ENCODE results near the gene IPO5. TPM values are rescaled to one million over a fixed set of nuclear protein-coding genes. Genes with fewer than 3 reads are reported as not detected.
"Not testable (repeated sequence)": the region's sequence is repeated elsewhere in the genome, so short reads cannot be mapped to it uniquely, and the experiment has no call there.

Gene IPO5
- total RNA-seq, 4 donors from 2014 or later = 34.0 to 134 (median 78.6) TPM

GRCh38 chr13:98032168-98032567, 78.7 kb downstream of the IPO5 start:
- TF ChIP-seq POLR2A (IDR thresholded peaks at IDR 0.05) (no peak), CTCF (IDR thresholded peaks at IDR 0.05) (no peak)
- Histone ChIP-seq H3K27me3 (peaks cover 0 to 10% (median 0%) of the 10 kb centered on the region in 4 donors), H3K9me3 (no peaks in the 10 kb centered on the region), H3K36me3 (no peaks in the 10 kb centered on the region), H3K4me1 (no peaks in the 10 kb centered on the region), H3K4me3 (no peak overlapping the region), H3K27ac (no peak overlapping the region)
- WGBS, 2 donors = 65 to 76% methylated on average over 5 of the region's 5 CpGs
- no peak for DNase-seq
- intact Hi-C loops (cut with DNase I) = no loop called here

GRCh38 chr13:98033277-98034247, 80.1 kb downstream of the IPO5 start:
- no peaks in the 10 kb centered on the region for H3K4me1 ChIP-seq
- no peaks in the 10 kb centered on the region for H3K9me3 ChIP-seq
- H3K27ac ChIP-seq = no peak overlapping the region
- WGBS, 2 donors = 52 to 53% methylated on average over 19 of the region's 19 CpGs
- TF ChIP-seq CTCF (IDR thresholded peaks at IDR 0.05) = no peak
- no peak for TF ChIP-seq POLR2A (IDR thresholded peaks at IDR 0.05)
- no peak for DNase-seq
- peaks cover 0 to 10% (median 0%) of the 10 kb centered on the region in 4 donors for H3K27me3 ChIP-seq
- H3K36me3 ChIP-seq = no peaks in the 10 kb centered on the region
- no peak overlapping the region for H3K4me3 ChIP-seq
- intact Hi-C loops (cut with DNase I) = no loop called here

- Histone ChIP-seq H3K27me3 (peaks cover 0 to 14% (median 0%) of the 10 kb centered on the region in 4 donors), H3K27ac (no peak overlapping the region), H3K4me1 (no peaks in the 10 kb centered on the region), H3K4me3 (no peak overlapping the region), H3K36me3 (no peaks in the 10 kb centered on the region), H3K9me3 (no peaks in the 10 kb centered on the region)
- no peak for DNase-seq
- no peak for TF ChIP-seq CTCF (IDR thresholded peaks at IDR 0.05)
- TF ChIP-seq POLR2A (IDR thresholded peaks at IDR 0.05) = no peak
- WGBS, 2 donors = 51 to 73% methylated on average over 4 to 5 of the region's 5 CpGs
- intact Hi-C loops (cut with DNase I) = no loop called here
These were observed 81.9 kb downstream of the IPO5 start for GRCh38 chr13:98035373-98035772.

- H3K27ac ChIP-seq; H3K9me3 ChIP-seq; H3K4me3 ChIP-seq; intact Hi-C loops (cut with DNase I); DNase-seq; H3K36me3 ChIP-seq; H3K4me1 ChIP-seq: not testable (repeated sequence)
- peaks cover 0 to 14% (median 0%) of the 10 kb centered on the region in 4 donors for H3K27me3 ChIP-seq
- WGBS, 2 donors = 78 to 81% methylated on average over 4 to 11 of the region's 12 CpGs
These were observed 83.3 kb downstream of the IPO5 start for GRCh38 chr13:98036564-98037302.

GRCh38 chr13:98039261-98039660, 85.8 kb downstream of the IPO5 start:
- H3K27ac ChIP-seq = no peak overlapping the region

More at GRCh38 chr13:98039261-98039660, 85.8 kb downstream of the IPO5 start:
- Histone ChIP-seq H3K4me1 (no peaks in the 10 kb centered on the region), H3K9me3 (no peaks in the 10 kb centered on the region), H3K36me3 (no peaks in the 10 kb centered on the region), H3K27me3 (peaks cover 0 to 4% (median 0%) of the 10 kb centered on the region in 4 donors), H3K4me3 (no peak overlapping the region)
- no peak for TF ChIP-seq POLR2A (IDR thresholded peaks at IDR 0.05)
- TF ChIP-seq CTCF (IDR thresholded peaks at IDR 0.05) = no peak
- DNase-seq = no peak
- intact Hi-C loops (cut with DNase I) = no loop called here
- WGBS, 2 donors = 89 to 99% methylated on average over 6 to 7 of the region's 7 CpGs
